ENCODE data around the gene IFNAR1.

IFNAR1 gene

DNA sequence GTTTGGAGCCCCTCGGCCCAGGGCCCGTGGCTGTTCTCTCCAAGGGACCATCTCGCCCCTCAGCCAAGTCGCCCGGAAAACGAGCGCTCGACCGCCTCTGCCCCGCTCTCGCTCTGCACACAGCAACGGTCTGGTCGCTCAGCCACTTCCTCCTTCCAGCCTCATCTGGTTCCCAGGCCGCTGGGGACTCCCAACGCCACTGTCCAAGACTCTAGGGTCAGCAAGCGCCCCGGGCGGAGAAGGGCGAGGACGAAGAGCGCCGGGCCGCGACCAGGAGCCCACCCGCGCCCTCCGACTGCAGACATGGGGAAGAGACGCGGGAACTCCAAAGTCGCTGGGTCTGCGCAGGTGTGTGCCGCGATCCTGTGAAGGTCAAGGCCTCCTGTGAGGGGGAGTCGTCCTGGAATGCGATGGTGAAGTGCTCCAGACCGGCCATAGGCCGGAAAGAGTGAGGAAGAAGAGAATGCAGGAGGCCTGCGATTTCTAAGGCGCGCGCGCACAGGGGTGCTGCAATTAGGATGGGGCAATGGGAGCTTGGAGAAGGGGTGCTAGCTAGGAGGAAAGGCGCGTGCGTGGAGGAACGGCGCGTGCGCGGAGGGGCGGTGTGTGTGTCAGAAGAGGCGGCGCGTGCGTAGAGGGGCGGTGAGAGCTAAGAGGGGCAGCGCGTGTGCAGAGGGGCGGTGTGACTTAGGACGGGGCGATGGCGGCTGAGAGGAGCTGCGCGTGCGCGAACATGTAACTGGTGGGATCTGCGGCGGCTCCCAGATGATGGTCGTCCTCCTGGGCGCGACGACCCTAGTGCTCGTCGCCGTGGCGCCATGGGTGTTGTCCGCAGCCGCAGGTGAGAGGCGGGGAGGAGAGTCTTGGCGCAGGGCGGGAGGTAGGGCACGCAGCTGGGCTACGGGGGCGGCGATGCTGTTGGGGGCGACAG, at the start of gene IFNAR1:
IFNAR1 (plus strand) TSS at position 680 of the 931 bp plus-strand sequence; CDS start at position 766, 86 bp downstream.
- DNase-seq, result peak; percentile 99

DNA sequence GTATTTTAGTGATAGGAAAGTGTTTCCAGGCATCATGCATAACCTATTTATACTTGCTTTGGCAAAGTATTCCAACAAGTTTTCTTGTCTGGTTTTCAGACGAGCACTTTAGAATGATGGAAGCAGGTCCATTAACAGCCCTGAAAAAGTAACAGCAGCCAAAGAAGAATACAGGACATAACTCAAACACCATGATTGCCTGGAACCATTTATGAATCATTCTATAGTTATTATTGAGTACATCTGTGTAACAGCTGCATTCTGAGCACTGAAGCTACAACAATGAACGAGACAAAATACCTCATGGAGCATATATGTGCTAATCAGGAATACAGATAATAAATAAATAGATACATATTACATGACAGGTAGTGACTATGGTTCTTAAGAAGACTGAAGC, 46.0 kb upstream of the IFNAR1 start:
- no peak for DNase-seq

DNA sequence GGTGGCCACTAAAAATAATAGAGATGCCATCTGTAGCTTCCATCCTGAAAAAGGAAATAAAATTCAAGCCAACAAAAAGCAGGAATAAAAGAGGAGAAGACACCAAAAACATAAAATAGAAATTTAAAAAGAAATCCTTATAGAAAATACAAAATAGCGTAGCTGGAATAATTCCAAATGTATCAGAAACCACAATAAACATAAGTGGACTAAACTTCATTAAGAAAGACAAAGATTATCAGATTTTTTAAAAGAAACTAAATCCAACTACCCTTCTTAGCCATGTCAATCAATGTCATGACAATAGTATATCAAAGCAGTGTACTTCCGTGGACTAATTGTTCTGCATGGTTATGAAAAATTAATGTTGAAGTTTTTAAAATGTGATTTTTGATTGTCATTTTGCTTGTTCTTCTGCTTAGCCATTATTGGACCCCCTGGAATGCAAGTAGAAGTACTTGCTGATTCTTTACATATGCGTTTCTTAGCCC, 45.4 kb upstream of the IFNAR1 start:
- no peak for DNase-seq

DNA sequence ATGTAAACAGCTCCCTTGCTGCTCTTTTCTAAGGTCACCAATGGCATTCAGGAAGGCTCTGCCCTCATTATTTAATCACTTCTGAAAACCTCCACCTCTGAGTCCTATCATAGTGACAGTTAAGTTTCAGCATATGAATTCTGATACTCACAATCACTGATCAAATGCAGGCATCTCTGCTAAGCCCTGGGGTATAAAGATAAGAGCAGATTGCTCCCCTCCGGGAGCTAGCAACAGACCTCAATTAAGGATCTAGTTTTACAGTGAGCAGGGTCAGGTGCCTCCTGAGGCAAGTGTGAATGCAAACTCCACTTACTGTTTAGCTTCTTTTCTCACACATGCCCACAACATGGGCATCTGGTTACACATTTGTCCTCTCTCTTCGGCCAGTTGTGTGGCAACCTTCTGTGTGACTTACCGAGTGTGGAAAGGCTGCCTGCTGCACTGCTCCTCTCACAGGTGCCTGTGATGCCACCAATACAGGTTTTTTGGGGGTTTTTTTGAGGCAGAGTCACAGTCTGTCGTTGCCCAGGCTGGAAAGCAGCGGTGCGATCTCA, 43.6 kb upstream of the IFNAR1 start:
- no peak for DNase-seq

DNA sequence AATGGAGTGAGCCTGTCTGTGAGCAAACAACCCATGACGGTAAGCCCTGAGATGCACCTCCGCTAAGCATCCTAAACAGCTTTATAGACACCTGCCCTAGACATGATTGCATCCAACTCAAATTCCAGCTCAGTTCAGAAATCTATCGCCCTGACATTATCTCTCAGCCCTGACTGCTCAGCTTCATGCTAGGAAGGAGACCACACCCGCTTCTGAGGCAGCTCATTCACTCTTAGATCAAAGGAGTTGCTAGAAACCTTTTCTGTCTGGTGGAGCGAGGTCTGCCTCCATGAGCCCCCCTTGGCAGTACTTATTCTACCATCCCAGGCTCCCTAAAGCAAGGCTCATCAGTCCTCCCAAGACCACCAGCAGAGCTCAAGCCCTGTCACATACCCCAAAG, 41.6 kb upstream of the IFNAR1 start:
- no peak for DNase-seq

DNA sequence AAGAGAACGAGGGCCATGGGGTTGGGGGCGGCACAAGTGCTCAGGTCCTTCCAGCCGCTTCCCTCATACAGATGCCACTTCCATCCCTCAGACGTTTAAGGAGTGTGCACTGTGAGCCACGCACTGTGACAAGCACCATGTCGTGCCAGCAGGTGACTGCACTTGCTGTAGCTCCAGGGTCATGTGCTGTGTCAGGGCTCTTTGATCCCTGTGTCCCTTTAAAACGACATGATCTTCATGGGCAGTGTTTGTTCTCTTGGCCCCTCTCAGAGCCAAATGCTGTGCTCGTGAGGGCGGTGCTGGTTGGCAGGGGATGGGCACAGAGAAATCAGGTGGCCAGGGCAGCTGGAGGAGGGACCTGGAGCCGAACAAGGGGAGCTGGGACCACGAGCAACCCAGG, 38.7 kb upstream of the IFNAR1 start:
- no peak for DNase-seq

DNA sequence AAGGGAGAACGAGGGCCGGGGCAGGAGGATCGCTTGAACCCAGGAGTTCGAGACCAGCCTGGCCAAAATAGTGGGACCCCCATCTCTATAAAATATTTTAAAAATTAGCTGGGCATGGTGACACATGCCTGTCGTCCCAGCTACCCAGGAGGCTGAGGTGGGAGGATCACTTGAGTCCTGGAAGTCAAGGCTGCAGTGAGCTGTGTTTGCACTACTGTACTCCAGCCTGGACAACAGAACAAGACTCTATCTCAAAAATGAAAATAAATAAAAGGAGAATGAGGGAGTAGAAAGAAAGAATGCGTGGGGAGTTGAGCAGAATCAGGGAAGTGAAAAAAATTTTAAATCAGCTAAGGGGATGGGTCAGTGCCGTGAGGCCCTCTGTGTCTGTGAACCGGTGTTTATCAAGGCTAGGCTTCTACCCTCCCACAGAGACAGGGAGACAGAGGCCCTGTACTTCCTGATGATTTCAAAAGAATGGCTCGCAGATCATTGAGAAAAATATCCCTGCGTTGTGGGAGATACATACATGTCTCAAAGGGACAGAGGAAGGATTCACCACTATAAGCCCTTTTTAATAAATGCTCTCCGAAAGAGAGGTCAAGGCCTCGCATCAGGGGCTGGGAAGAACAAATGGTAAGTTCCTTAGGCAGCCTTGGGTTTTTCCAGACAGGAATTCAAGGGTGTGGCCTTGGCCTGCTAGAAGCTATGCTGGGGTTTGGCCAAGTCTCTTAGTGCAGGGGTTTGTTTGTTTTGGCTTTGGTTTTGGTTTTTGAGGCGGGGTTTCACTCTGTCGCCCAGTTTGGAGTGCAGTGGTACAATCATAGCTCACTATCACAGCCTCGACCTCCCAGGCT, 37.9 kb upstream of the IFNAR1 start:
- DNase-seq, result no peak

DNA sequence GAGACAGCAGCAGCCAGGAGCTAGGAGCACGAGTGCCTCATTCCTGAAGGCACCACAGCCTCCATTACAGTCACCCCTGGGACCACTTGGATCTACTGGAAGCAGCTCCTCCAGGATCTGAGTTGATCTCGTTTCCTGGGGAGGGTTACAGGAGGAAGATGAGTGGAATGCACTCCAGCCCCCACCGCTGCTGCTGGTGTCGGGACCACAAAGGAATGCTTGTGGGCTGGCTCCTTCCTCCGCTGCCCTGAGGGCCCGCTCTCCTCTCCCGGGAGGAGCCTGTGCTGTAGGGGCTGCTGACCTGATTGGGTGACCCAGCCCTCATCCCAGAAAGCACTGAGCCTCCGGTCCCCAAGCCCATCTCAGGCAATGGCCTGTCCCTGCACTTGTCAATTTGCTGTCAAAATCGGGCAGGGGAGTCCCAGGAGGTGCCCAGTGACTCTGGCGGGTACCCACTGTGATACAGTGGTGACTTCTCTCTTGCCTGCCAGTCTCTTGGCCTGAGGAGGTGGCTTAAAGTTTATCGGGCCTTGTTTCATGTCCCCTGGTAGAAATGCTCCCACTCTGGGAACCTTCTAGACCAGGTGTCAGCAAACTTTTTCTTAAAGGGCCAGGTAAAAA, 35.5 kb upstream of the IFNAR1 start:
- DNase-seq, result no peak

DNA sequence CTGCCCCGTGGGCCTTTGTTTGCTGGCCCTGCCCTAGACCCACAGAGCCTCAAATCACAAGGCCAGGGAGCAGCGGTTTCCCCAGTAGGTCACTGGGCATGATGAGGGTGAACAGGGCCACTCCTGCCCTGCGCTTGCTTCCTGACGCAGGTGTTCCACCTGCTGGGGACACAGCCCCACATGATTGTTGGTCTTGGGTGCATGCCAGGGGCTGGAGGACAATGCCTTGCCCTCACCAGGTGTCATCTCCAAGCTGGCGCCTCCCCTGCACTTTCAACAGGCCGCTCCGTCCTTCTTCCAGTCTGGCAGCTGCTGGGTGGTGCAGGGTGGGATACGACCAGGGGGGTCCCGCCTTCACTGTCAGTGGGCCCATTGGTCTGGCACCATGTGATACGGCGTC, 34.3 kb upstream of the IFNAR1 start:
- no peak for DNase-seq

DNA sequence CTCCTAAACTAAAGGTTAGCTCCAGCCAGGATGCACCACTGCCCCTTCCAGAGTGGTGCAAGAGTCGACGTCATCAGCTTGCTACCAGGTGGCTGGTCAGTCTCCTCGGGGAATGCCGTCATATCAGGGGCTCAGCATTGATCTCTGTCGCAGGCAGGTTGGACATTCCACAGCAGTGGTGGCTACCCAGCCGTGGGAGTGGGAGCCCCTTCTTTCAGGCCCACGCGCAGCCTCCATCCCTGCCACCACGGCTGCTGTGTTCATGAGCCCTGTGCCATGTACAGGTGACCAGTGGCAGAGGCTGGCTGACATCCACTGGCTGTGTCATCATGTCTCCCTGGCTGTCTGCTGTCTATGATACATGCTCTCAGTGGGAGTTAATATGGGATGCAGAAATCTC, 33.1 kb upstream of the IFNAR1 start:
- DNase-seq, result no peak

DNA sequence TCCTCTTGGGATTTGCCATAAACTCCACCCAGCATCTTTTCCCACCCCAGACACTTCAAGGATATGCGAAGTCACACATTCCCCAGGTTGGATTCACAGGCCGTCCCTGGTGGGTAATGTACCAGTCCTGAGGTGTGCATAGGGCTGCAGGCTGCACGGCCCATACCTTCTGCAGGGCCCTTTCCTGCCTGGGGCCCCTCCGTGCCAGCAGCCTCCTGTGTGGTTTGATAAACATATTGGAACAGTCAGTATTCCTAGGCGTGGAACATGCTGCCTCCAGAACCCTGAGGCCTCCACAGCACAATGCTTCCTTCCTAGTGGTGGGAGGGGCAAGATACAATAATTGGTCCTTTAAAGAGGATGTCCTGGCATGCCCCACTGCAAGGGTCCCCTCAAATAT, 32.0 kb upstream of the IFNAR1 start:
- no peak for DNase-seq

DNA sequence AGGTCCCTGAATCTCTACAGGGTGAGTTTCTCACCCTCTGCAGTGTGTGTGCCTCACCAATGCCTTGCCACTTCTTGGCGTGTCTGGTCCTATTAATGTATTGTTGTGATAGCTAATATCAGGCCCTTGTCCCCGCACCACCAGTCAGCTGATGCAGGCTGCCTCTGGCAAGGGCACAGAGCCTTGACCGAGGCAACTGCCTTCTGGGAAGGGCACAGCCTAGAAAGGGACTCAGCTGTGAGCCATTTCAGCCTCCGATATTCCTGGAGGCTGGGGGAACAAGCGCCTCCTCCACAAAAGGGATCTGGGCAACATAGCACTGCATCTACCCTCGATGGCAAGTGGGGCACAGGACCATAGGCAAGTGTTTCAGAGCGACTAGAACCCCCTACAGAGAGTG, 31.6 kb upstream of the IFNAR1 start:
- DNase-seq, result no peak

DNA sequence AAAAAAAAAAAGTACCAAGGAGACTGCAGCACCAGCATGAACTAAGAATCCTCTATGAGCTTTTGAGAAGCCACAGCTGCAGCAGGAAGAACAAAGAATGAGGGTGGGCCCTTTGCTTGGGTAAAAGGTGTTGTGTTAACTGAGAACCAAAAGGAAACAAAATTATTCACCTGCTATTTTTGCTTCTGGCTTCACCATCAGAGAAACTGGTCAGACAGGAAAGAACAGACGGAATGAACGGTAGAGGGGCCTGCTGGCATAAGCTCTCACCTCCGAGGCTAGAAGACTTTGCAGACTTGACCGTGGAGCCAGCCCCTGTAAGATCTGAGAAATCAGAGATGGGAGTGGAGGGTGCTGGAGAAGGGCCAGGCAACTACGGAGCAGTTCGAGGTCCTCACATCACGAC, 31.0 kb upstream of the IFNAR1 start:
- DNase-seq, result no peak

DNA sequence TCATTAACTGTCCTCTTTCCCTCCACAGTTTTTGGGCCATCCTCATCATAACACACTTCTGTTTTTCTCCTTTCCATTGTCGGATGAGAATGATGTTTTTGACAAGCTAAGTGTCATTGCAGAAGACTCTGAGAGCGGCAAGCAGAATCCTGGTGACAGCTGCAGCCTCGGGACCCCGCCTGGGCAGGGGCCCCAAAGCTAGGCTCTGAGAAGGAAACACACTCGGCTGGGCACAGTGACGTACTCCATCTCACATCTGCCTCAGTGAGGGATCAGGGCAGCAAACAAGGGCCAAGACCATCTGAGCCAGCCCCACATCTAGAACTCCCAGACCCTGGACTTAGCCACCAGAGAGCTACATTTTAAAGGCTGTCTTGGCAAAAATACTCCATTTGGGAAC, 28.6 kb upstream of the IFNAR1 start:
- no peak for DNase-seq

DNA sequence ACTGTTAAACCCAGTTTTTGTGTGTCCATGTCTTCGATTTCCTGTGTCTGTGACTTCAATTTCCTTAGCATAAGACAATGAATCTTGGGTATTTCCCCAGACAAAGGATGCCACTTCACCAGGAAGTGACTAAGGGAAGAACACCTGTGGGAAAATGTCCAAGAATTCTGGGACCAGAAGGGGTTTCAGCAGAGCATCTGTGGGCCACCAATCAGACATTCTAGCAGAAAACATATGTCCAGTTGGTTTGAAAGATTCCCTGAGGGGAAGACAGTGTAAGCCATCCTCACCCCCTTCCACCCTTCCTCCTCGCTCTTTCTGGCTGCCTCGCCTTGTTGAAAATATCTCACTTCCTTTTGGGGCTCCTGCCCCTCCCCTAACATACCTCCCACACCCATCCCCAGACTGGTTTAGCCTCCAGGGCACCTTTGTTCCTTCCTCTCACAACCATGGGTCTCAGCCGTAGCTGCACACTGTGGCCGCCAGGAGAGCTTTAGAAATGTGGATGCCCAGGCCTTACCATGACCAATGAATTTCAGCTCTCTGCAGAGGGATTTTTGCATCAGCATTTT, 25.5 kb upstream of the IFNAR1 start:
- peak; percentile 33 to 49 for DNase-seq

DNA sequence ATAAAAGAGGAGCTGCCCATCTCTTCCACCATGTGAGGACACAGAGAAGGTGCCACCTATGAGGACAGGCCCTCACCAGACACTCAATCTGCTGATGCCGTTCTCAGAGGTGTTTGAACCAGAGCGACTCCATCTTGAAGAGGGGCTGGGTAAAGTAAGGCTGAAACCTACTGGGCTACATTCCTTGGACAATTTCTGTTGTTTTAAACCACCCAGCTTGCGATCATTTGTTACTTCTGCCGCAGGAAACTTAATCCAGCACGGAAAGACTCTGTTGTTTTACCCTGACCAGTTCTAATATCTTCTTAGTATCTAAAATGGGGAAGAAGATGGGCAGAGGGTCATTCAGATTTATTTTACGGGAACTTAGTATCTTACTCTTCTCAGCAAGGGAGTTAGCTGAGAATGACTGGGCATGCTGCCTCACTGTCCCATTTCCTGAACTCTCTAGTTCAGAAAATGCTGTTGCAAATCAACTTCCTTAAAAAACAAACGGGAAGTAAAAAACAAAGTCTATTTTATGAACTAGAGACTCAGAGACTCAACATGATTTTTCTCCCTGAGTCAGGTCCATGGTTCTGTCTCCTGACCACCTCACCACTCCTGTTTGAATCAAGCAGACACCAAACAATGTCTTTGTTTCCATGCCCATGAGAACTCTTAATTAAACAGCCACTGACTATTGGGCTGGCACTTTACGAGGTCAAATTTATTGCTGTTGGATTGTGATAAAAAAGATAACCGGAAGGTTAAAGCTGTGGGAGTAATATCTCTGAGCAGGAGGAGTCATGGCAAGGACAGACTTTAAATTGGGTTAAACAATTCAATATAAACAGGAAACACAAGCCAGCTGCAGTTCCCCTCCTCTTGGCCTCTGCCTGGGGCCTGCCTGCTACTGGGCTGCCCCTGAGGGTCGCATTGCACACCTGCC, 23.8 kb upstream of the IFNAR1 start:
- no peak for DNase-seq

DNA sequence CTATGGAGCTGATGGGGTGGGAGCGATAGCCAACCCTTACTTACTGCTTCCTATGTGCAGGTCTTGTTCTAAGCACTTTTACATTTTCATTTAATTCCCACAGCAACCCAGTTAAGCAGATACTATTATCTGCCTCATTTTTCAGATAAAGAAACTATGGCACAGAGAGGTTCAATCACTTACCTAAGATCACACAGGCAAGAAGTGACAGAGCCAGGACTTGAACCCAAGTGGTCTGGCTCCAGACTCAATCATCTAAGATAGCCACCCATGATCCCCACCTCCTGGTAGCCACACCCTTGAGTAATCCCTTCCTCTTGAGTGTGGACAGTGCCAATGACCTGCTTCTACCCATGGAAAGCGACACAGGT, 23.2 kb upstream of the IFNAR1 start:
- no peak for DNase-seq

DNA sequence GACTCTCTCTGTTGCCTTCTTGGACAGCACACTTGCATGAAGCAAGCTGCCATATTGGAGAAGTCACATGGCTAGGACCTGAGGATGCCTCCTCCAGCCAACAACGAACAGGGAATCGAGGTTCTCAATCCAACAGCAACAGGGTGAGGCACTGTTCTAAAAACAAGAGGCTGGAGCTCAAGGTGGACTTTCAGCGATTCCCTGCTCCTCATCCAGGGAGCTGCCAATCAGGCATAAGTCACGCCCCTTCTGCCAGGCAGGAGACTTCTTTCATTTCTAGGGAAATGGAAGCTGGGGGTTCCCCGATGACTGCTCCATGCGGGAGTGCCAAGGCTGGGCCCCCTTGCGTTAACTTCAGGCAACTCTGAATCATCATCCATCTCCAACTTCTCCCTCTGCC, 22.7 kb upstream of the IFNAR1 start:
- no peak for DNase-seq

DNA sequence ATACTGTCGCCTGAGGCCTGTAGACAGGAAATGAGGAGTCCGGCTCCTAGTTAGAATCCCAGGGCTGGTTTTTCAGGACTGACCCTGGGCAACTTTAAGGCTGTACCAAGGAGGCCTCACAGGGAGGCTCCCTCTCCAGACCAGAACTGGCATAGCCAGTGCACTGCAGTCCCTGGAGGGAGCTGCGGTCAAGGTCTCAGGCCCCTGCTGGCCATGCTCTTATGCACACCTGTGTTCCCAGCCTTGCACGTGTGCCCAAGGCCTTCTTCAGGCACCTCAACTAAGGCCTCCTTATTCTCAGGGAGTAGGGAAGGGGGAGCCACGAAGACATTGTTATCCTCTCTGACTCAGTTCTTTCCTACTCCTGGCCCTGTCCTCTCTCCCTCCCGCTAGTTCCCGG, 22.0 kb upstream of the IFNAR1 start:
- no peak for DNase-seq

DNA sequence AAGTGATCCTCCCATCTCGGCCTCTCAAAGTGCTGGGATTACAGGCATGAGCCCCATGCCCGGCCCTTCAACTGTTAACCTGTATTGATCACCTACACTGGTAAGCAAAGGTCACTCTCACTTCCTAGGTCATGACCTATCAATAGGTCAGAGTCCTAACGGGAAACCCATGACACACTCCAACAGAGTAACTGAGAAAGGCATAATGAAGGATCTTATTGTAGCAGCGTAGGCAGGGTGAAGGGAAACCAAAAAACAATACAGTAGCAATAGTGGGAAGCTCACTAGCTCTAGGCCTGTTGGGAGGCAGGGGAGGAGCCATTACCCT, 19.5 kb upstream of the IFNAR1 start:
- DNase-seq, result no peak

DNA sequence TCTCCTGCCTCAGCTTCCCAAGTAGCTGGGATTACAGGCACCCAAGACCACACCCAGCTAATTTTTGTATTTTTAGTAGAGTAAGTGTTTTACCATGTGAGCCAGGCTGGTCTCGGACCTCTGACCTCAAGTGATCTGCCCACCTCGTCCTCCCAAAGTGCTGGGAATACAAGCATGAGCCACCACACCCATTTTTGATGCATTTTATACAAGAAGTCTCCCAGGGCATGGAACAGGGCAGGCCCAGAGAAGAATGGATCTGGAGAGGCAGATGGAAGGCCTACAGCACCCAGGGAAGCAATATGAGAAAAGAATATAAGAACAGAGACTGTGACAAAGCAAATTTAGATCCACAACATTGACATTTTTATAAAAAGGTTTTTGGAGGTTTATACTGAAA, 18.8 kb upstream of the IFNAR1 start:
- no peak for DNase-seq
